Liver (tissue), 9 donors: ENCODE results near the gene GSG1. TPM values are rescaled to one million over a fixed set of nuclear protein-coding genes. Genes with fewer than 3 reads are reported as not detected.
"Not testable (repeated sequence)": the region's sequence is repeated elsewhere in the genome, so short reads cannot be mapped to it uniquely, and the experiment has no call there.

Experiments
- DNase-seq: peaks from one replicate; pipeline ENCODE4 v3.0.0-alpha.2; 2017; ENCODE audit warnings: low spot score
- H3K27ac ChIP-seq, 2 donors: one replicate each; pipeline ENCODE4 v1.7.0; 2013; ENCODE audit warnings: inconsistent platforms in 2 of 2, low read length in 2 of 2, control low read depth in 1 of 2, low read depth in 1 of 2, mild to moderate bottlenecking in 1 of 2
- H3K27me3 ChIP-seq, 4 donors: one replicate each; pipeline versions ENCODE4 v1.6.1 to v1.7.0; 2013; ENCODE audit warnings: low read length in 3 of 4, inconsistent platforms in 1 of 4, mild to moderate bottlenecking in 1 of 4, moderate library complexity in 1 of 4; ENCODE audit not compliant: control insufficient read depth in 4 of 4, insufficient read depth in 4 of 4
- H3K36me3 ChIP-seq, 4 donors: one replicate each; pipeline versions ENCODE4 v1.6.1 to v1.7.0; 2013; ENCODE audit warnings: low read length in 3 of 4, mild to moderate bottlenecking in 3 of 4, low read depth in 1 of 4, moderate library complexity in 1 of 4; ENCODE audit not compliant: control insufficient read depth in 4 of 4, insufficient read depth in 3 of 4
- H3K4me1 ChIP-seq, 4 donors: one replicate each; pipeline versions ENCODE4 v1.6.1 to v1.7.0; 2013; ENCODE audit warnings: low read length in 3 of 4, mild to moderate bottlenecking in 3 of 4, moderate library complexity in 1 of 4; ENCODE audit not compliant: control insufficient read depth in 4 of 4, insufficient read depth in 4 of 4
- H3K4me3 ChIP-seq, 3 donors: one replicate each; pipeline versions ENCODE4 v1.6.1 to v1.7.0; 2013; ENCODE audit warnings: low read length in 3 of 3, control low read depth in 1 of 3, low read depth in 1 of 3, mild to moderate bottlenecking in 1 of 3
- H3K9ac ChIP-seq, 2 donors: one replicate each; pipeline ENCODE4 v1.7.0; 2013; ENCODE audit warnings: low read length in 2 of 2, mild to moderate bottlenecking in 2 of 2, moderate library complexity in 2 of 2, control low read depth in 1 of 2, low read depth in 1 of 2
- H3K9me3 ChIP-seq, 4 donors: one replicate each; pipeline versions ENCODE4 v1.6.1 to v1.7.0; 2013; ENCODE audit warnings: low read length in 3 of 4; ENCODE audit not compliant: control insufficient read depth in 4 of 4
- HNF4A ChIP-seq, 2 donors: conservative IDR thresholded peaks; 2 replicates each; pipeline ENCODE4 v1.6.1; 2016; ENCODE audit warnings: antibody characterized with exemption in 2 of 2, mild to moderate bottlenecking in 2 of 2
- JUND ChIP-seq, 2 donors: IDR thresholded peaks; 2 replicates each; pipeline ENCODE4 v1.6.1; 2016; ENCODE audit warnings: antibody characterized with exemption in 2 of 2
- MAX ChIP-seq: IDR thresholded peaks from 2 replicates; pipeline ENCODE4 v1.6.1; 2016; ENCODE audit warnings: antibody characterized with exemption
- RAD21 ChIP-seq, 2 donors: IDR thresholded peaks; 2 replicates each; pipeline ENCODE4 v1.6.1; 2016; ENCODE audit warnings: antibody characterized with exemption in 2 of 2, mild to moderate bottlenecking in 2 of 2
- RXRA ChIP-seq, 2 donors: IDR thresholded peaks; 2 replicates each; pipeline ENCODE4 v1.6.1; 2017 to 2018; ENCODE audit warnings: antibody characterized with exemption in 2 of 2, mild to moderate bottlenecking in 1 of 2
- SP1 ChIP-seq: IDR thresholded peaks from 2 replicates; pipeline ENCODE4 v1.6.1; 2018; ENCODE audit warnings: antibody characterized with exemption, mild to moderate bottlenecking
- YY1 ChIP-seq: IDR thresholded peaks from 2 replicates; pipeline ENCODE4 v1.6.1; 2016; ENCODE audit warnings: antibody characterized with exemption, mild to moderate bottlenecking
- WGBS: extraction: QIAGEN DNeasy Blood & Tissue Kit; methylation state at CpG from one replicate; pipeline ENCODE4 v1.1.7; 2013; 5-methylcytosine and 5-hydroxymethylcytosine counted together
- polyA plus RNA-seq, 2 donors: library from polyadenylated mRNA; stranded (reverse) in 1 of 2; unstranded in 1 of 2; fragments of 200-250 nt in 1 of 2; fragments of >200 nt in 1 of 2; fragmentation: Nextera tagmentation in 1 of 2; extraction: Ambion mirVana in 1 of 2; gene quantifications; one replicate each; pipeline versions ENCODE4 v1.2.1 to v1.2.3, GENCODE V29; 2013 to 2015
- total RNA-seq, 2 donors: library from RNA; depleted of rRNA; stranded (reverse); fragments of >200 nt; gene quantifications; one replicate each; pipeline ENCODE4 v1.2.3, GENCODE V29; 2014
- donor health status: healthy.
- donor health status: healthy.
- donor health status: healthy.
- donor health status: healthy.
- donor health status: healthy.

The GSG1 gene
- total and polyA plus RNA-seq, 4 donors = not detected

GRCh38 chr12:13035335-13035734 is 68.1 kb downstream of the GSG1 start:
- TF ChIP-seq SP1 = peak; percentile 37
- TF ChIP-seq MAX = peak; percentile 36
- peak; percentile 58 for TF ChIP-seq YY1
- peak in 1 of 2 donors; percentile 44 for TF ChIP-seq JUND (IDR thresholded peaks at IDR 0.05)
- TF ChIP-seq RAD21 (IDR thresholded peaks at IDR 0.05) = peak in 1 of 2 donors; percentile 16
- peak; percentile 74 to 83 for TF ChIP-seq HNF4A (conservative IDR thresholded peaks at IDR 0.05)
- peak; percentile 62 to 83 for TF ChIP-seq RXRA (IDR thresholded peaks at IDR 0.05)
- peaks cover 1 to 18% (median 8%) of the 10 kb centered on the region in 4 donors for H3K4me1 ChIP-seq
- not testable (repeated sequence) for H3K4me3 ChIP-seq, H3K27me3 ChIP-seq, H3K9me3 ChIP-seq, H3K9ac ChIP-seq, H3K27ac ChIP-seq, H3K36me3 ChIP-seq, DNase-seq
- whole genome bisulfite sequencing = 39% methylated on average over 5 of the region's 5 CpGs

Other genes starting within 250 kb of the GSG1 start
- under 1 TPM; 0.09 to 0.17 TPM for gene GPRC5A, start 212.1 kb downstream of the GSG1 start, total RNA-seq
- gene GPRC5A, start 212.1 kb downstream of the GSG1 start, polyA plus RNA-seq = under 1 TPM in 1 of 2 donors, not detected in 1; 0.16 TPM
- under 1 TPM in 1 of 2 donors, not detected in 1; 0.17 TPM for gene GPRC5D, start 151.5 kb downstream of the GSG1 start, total RNA-seq
- under 1 TPM in 1 of 2 donors, not detected in 1; 0.13 TPM for gene GPRC5D, start 151.5 kb downstream of the GSG1 start, polyA plus RNA-seq
- 10 to 100 TPM; 27.7 to 33.6 TPM for gene HEBP1, start 103.4 kb downstream of the GSG1 start, total RNA-seq
- gene HEBP1, start 103.4 kb downstream of the GSG1 start, polyA plus RNA-seq = 10 to 100 TPM; 66.9 to 70.0 TPM
- 1 to 10 TPM; 4.4 to 8.0 TPM for gene FAM234B, start 59.3 kb downstream of the GSG1 start, total RNA-seq
- gene FAM234B, start 59.3 kb downstream of the GSG1 start, polyA plus RNA-seq = 1 to 10 TPM; 1.7 to 2.0 TPM
- gene EMP1, start 93.1 kb upstream of the GSG1 start, total RNA-seq = 1 to 10 TPM; 2.1 to 5.6 TPM
- 1 to 10 TPM; 1.6 to 5.2 TPM for gene EMP1, start 93.1 kb upstream of the GSG1 start, polyA plus RNA-seq